Panc1 (cell line): ENCODE measurements around the gene CLDN5.

Experiments
- POLR2AphosphoS5 ChIP-seq: IDR thresholded peaks from 2 replicates; pipeline ENCODE4 v1.6.1; 2012; ENCODE audit warnings: mild to moderate bottlenecking, low read depth, low read length, moderate library complexity
- TCF7L2 ChIP-seq: IDR thresholded peaks from 2 replicates; pipeline ENCODE4 v1.6.1; 2011; ENCODE audit warnings: mild to moderate bottlenecking, low read depth, low read length, inconsistent platforms
- TF ChIP-seq, protein P1 (sequence below): fragments of 450-650 bp; IDR thresholded peaks from 2 replicates; pipeline ENCODE4 v1.5.1; 2017; ENCODE audit warnings: mild to moderate bottlenecking
- TF ChIP-seq, protein P2 (sequence below), 2 experiments: IDR thresholded peaks; 2 replicates each; pipeline ENCODE4 v1.6.1; 2011 to 2012; ENCODE audit warnings: low read depth in 2 of 2, control low read depth in 1 of 2, low read length in 1 of 2, mild to moderate bottlenecking in 1 of 2, moderate library complexity in 1 of 2; ENCODE audit not compliant: insufficient read depth in 1 of 2

DNA sequence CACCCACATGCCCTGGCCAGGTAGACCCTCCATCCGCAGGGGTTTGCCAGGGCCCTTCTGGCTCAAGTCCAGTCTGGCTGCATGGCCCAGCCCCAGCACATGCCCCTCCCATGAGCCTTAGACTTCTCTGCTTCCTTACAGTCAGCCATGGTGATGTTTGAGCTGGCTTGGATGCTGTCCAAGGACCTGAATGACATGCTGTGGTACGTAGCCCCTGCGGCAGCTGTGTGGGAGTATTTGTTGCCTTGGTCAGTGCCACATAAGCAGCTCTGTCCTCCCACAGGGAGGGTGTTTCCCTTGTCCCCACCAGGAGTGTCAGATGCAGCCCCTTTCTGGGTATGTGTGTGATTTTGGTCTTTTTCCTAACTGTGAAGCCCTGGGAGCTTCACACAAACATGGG, 27.0 kb downstream of the CLDN5 start:
- TF ChIP-seq, protein P1, sequence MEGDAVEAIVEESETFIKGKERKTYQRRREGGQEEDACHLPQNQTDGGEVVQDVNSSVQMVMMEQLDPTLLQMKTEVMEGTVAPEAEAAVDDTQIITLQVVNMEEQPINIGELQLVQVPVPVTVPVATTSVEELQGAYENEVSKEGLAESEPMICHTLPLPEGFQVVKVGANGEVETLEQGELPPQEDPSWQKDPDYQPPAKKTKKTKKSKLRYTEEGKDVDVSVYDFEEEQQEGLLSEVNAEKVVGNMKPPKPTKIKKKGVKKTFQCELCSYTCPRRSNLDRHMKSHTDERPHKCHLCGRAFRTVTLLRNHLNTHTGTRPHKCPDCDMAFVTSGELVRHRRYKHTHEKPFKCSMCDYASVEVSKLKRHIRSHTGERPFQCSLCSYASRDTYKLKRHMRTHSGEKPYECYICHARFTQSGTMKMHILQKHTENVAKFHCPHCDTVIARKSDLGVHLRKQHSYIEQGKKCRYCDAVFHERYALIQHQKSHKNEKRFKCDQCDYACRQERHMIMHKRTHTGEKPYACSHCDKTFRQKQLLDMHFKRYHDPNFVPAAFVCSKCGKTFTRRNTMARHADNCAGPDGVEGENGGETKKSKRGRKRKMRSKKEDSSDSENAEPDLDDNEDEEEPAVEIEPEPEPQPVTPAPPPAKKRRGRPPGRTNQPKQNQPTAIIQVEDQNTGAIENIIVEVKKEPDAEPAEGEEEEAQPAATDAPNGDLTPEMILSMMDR = no peak
- TF ChIP-seq POLR2AphosphoS5 = no peak
- TF ChIP-seq, protein P2, sequence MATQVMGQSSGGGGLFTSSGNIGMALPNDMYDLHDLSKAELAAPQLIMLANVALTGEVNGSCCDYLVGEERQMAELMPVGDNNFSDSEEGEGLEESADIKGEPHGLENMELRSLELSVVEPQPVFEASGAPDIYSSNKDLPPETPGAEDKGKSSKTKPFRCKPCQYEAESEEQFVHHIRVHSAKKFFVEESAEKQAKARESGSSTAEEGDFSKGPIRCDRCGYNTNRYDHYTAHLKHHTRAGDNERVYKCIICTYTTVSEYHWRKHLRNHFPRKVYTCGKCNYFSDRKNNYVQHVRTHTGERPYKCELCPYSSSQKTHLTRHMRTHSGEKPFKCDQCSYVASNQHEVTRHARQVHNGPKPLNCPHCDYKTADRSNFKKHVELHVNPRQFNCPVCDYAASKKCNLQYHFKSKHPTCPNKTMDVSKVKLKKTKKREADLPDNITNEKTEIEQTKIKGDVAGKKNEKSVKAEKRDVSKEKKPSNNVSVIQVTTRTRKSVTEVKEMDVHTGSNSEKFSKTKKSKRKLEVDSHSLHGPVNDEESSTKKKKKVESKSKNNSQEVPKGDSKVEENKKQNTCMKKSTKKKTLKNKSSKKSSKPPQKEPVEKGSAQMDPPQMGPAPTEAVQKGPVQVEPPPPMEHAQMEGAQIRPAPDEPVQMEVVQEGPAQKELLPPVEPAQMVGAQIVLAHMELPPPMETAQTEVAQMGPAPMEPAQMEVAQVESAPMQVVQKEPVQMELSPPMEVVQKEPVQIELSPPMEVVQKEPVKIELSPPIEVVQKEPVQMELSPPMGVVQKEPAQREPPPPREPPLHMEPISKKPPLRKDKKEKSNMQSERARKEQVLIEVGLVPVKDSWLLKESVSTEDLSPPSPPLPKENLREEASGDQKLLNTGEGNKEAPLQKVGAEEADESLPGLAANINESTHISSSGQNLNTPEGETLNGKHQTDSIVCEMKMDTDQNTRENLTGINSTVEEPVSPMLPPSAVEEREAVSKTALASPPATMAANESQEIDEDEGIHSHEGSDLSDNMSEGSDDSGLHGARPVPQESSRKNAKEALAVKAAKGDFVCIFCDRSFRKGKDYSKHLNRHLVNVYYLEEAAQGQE (IDR thresholded peaks at IDR 0.05; ENCODE audit: insufficient read depth in 1 of 2, low read depth in 2 of 2, low read length in 1 of 2) = no peak
- no peak for TF ChIP-seq TCF7L2
